HEK293T (cell line): Measurements from ENCODE around the gene TCP11L2.

ENCODE experiments used
- CTCF ChIA-PET: fragments of 350-600 bp; formaldehyde crosslinking; extraction: SDS; loops from one replicate; lab custom pipeline; 2021; ENCODE audit warnings: antibody characterized with exemption, inconsistent platforms; lab: Yijun Ruan, JAX
- POLR2A ChIA-PET: fragments of 350-600 bp; formaldehyde crosslinking; extraction: SDS; loops from one replicate; lab custom pipeline; 2020; ENCODE audit warnings: antibody characterized with exemption, inconsistent platforms; lab: Yijun Ruan, JAX
- DNase-seq: peaks from one replicate; pipeline ENCODE4 v3.0.0; 2012; ENCODE audit warnings: mixed read lengths; ENCODE audit errors: extremely low spot score
- ARNT ChIP-seq: fragments of 450-650 bp; IDR thresholded peaks from 2 replicates; pipeline ENCODE4 v1.6.1; 2017; ENCODE audit warnings: mild to moderate bottlenecking
- BHLHE40 ChIP-seq: fragments of 450-650 bp; IDR thresholded peaks from 2 replicates; pipeline ENCODE4 v1.6.1; 2016; ENCODE audit warnings: mild to moderate bottlenecking, moderate library complexity, borderline replicate concordance
- CTBP1 ChIP-seq: fragments of 450-650 bp; IDR thresholded peaks from 2 replicates; pipeline ENCODE4 v1.6.1; 2016; ENCODE audit warnings: borderline replicate concordance
- ELF4 ChIP-seq: fragments of 450-650 bp; IDR thresholded peaks from 2 replicates; pipeline ENCODE4 v1.6.1; 2017; ENCODE audit warnings: antibody characterized with exemption
- FOXA1 ChIP-seq: fragments of 450-650 bp; IDR thresholded peaks from 2 replicates; pipeline ENCODE4 v1.6.1; 2016; ENCODE audit warnings: mild to moderate bottlenecking
- FOXK2 ChIP-seq: fragments of 450-650 bp; IDR thresholded peaks from 2 replicates; pipeline ENCODE4 v1.6.1; 2016; ENCODE audit warnings: mild to moderate bottlenecking
- FOXM1 ChIP-seq: fragments of 450-650 bp; IDR thresholded peaks from 2 replicates; pipeline ENCODE4 v1.6.1; 2017; ENCODE audit warnings: mild to moderate bottlenecking, borderline replicate concordance
- HDGF ChIP-seq: fragments of 450-650 bp; IDR thresholded peaks from 2 replicates; pipeline ENCODE4 v1.6.1; 2017; ENCODE audit warnings: antibody characterized with exemption, borderline replicate concordance
- L3MBTL2 ChIP-seq: fragments of 450-650 bp; conservative IDR thresholded peaks from 2 replicates; pipeline ENCODE4 v1.6.1; 2016; ENCODE audit warnings: mild to moderate bottlenecking
- LEF1 ChIP-seq: fragments of 450-650 bp; IDR thresholded peaks from 2 replicates; pipeline ENCODE4 v1.6.1; 2017; ENCODE audit warnings: mild to moderate bottlenecking, borderline replicate concordance
- NFRKB ChIP-seq: fragments of 450-650 bp; IDR thresholded peaks from 2 replicates; pipeline ENCODE4 v1.6.1; 2016; ENCODE audit warnings: mild to moderate bottlenecking, moderate library complexity
- SP1 ChIP-seq: fragments of 450-650 bp; IDR thresholded peaks from 2 replicates; pipeline ENCODE4 v1.6.1; 2017
- SUZ12 ChIP-seq: fragments of 450-650 bp; IDR thresholded peaks from 2 replicates; pipeline ENCODE4 v1.6.1; 2016; ENCODE audit warnings: mild to moderate bottlenecking
- TARDBP ChIP-seq: fragments of 450-650 bp; IDR thresholded peaks from 2 replicates; pipeline ENCODE4 v1.6.1; 2016
- ZNF384 ChIP-seq: fragments of 450-650 bp; IDR thresholded peaks from 2 replicates; pipeline ENCODE4 v1.6.1; 2016
- TF ChIP-seq, protein P1 (sequence below): fragments of 450-650 bp; IDR thresholded peaks from 2 replicates; pipeline ENCODE4 v1.6.1; 2016

Gene TCP11L2

DNA sequence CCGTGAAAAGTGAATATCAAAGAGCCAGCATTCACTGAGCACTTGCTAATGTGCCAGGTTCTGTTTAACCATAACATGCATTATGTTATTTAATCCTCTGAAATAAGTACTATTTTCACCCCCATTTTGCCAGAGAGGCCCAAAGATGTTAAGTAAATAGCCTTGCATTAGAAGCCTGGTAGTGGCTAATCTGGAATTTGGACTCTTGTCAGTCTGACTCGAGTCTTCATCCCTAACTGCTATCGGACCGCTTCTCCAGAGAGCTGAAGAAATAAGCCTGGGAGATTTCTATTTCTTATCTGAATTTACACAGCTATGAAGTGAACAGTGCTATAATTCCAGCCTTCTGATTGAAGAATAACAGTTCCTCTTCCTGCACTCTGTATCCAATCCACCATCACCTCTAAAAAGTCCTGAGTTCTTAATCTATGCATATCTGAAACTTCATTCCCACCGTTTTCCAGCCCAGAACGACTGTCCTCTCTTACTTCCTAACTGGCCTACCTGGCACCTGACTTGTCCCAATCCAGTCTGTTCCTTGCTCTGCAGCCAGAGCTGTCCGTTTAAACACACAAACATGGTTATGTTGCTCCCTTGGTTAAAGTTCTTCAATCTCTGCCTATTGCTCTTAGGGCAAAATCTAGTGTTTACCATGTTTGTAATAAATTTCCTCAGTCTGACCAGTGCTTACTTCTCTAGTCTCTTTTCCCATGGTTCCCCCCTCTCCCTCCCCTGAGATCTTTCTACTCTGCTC lies 57.3 kb downstream of the TCP11L2 start:
- DNase-seq, result no peak
- POLR2A ChIA-PET, result no interaction called here
- TF ChIP-seq SP1, result no peak
- no peak for TF ChIP-seq ELF4
- TF ChIP-seq BHLHE40, result no peak
- TF ChIP-seq, protein P1, sequence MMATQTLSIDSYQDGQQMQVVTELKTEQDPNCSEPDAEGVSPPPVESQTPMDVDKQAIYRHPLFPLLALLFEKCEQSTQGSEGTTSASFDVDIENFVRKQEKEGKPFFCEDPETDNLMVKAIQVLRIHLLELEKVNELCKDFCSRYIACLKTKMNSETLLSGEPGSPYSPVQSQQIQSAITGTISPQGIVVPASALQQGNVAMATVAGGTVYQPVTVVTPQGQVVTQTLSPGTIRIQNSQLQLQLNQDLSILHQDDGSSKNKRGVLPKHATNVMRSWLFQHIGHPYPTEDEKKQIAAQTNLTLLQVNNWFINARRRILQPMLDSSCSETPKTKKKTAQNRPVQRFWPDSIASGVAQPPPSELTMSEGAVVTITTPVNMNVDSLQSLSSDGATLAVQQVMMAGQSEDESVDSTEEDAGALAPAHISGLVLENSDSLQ, result no peak
- no peak for TF ChIP-seq FOXM1
- no peak for TF ChIP-seq HDGF
- no peak for TF ChIP-seq CTBP1
- no peak for TF ChIP-seq SUZ12
- no peak for TF ChIP-seq ZNF384
- no peak for TF ChIP-seq L3MBTL2
- no peak for TF ChIP-seq LEF1
- TF ChIP-seq NFRKB, result no peak
- no peak for TF ChIP-seq TARDBP
- TF ChIP-seq FOXK2, result no peak
- no peak for TF ChIP-seq FOXA1
- TF ChIP-seq ARNT, result no peak
- CTCF ChIA-PET, result no interaction called here

DNA sequence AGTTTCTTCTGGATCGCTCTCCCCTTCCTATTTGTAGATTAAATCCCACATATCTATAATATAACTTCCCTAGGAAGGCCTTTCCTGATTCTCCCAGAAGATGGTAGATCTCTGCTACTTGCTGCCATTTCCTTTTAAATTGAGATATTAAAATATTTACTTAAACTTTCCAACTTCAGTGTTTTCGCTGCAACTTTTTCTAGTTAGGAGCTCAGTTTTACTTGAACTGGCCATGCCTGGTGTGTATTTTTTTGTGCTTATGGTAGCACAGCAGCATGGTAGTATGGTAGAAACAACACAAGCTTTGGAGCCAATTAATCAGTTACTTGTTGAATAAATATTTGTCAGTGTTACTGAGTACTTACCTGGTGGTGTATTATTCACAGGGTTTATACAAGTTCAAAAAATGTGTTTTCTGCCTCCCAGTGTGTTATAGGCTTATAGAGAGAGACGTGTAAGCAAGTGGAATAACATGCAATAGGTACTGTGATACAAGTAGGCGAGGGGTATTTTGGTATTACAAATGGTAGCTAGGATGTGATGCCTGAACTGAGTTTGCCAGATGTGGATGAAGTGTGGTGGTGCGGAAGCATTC lies 58.0 kb downstream of the TCP11L2 start:
- ChIA-PET CTCF (no interaction called here), POLR2A (no interaction called here)
- no peak for DNase-seq
- TF ChIP-seq FOXM1 (no peak), HDGF (no peak), SP1 (no peak), TARDBP (no peak), FOXK2 (no peak), CTBP1 (no peak), ARNT (no peak), ELF4 (no peak), BHLHE40 (no peak), FOXA1 (no peak), ZNF384 (no peak), NFRKB (no peak), LEF1 (no peak), L3MBTL2 (no peak), SUZ12 (no peak)
- TF ChIP-seq, protein P1, result no peak

DNA sequence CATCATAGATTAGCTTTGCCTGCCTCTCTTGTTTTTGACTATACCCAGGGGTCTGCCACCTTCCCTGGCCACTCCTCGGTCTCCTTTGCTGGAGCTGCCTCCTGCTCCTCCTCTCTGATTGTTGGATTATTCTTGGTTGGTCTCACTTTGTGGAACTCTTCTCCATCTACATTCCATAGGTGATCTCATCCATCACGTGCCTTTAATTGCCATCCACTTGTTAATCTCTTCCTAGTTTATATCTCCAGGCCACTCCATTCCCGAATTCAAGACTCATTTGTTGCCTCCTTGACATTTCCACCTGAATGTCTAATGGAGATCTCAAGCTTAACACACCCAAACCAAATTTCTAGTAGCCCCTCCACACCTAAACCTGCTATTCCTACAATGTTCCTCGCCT lies 60.4 kb downstream of the TCP11L2 start:
- no peak for TF ChIP-seq TARDBP
- TF ChIP-seq CTBP1, result no peak
- TF ChIP-seq FOXK2, result no peak
- TF ChIP-seq HDGF, result no peak
- TF ChIP-seq ZNF384, result no peak
- ChIA-PET CTCF (no interaction called here), POLR2A (no interaction called here)
- DNase-seq, result no peak

DNA sequence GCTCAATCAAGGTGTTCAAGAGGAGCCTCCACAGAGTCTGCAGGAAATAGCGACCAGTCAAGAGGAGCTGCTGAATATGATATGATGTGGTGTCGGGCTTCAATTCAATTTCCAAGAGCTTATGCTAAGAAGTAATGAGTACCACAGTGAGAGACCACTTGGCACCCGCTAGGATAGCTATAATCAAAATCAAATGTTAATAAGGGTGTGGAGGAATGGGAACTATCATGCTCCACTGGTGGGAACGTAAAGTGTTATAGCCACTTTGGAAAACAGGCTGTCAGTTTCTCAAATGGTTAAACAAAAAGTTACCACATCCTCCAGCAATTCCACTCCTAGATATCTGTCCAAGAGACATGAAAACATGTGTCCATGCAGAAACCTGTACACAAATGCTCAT lies 61.7 kb downstream of the TCP11L2 start:
- ChIA-PET CTCF (no interaction called here), POLR2A (no interaction called here)
- TF ChIP-seq L3MBTL2, result no peak

DNA sequence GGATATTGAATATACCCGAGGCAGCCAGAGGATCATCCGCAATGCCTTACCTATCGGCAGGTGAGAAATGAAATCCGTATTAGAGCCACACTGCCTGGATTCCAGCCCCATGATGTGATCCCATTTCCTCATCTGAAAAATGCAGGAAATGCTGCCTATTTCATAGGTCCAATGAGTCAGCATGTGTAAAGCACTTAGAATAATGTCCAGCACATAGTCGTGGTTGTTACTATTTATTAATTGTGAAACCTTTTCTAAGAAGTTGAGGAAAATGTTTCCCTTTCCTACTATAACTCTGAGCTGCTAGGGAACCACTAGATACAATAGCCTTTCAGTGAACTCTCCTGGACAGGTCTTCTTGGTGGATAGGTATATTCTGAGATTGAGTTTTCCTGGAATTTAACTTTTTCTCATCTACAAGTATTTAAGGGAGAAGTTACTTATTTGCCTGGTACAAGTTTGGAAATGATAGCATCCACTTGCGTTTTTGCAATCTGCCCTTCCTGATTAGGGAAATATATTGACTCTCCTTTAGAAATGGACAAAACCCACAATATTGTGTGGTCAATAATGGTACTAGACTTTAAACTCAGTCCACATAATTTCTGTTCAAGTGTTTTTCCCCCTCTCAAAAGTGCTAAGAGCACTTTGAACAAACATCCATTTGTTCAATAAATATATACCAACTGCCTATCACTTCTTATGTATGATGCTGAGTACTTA lies 67.3 kb downstream of the TCP11L2 start:
- DNase-seq, result no peak
- no peak for TF ChIP-seq FOXM1
- no peak for TF ChIP-seq SUZ12
- no peak for TF ChIP-seq CTBP1
- TF ChIP-seq, protein P1, result no peak
- TF ChIP-seq TARDBP, result no peak
- TF ChIP-seq HDGF, result no peak
- no peak for TF ChIP-seq BHLHE40
- TF ChIP-seq SP1, result no peak
- no peak for TF ChIP-seq FOXA1
- no peak for TF ChIP-seq ZNF384
- no peak for TF ChIP-seq LEF1
- TF ChIP-seq L3MBTL2, result no peak
- no peak for TF ChIP-seq ARNT
- TF ChIP-seq FOXK2, result no peak
- no peak for TF ChIP-seq NFRKB
- no peak for TF ChIP-seq ELF4
- POLR2A ChIA-PET, result no interaction called here
- CTCF ChIA-PET, result no interaction called here

More for the DNA sequence above, 61.7 kb downstream of the TCP11L2 start:
- DNase-seq, result no peak

DNA sequence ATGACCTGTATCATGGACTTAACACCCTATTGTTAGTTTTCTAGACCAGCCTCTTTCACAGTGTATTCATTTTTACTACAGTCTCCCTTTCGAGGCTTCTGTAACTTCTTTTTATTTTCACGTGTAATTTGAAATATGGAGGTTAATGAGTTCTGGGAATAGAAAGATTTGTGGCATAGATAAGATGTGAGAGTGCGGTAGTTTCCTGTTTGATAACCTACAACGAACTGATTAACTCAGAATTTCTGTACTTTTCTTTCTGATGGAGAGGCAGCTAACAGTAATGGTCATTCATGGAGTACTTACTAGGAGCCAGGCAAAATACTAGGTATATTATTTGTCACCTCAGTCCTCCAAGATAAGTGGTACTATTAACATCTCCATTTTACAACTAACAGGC lies 76.3 kb downstream of the TCP11L2 start:
- TF ChIP-seq FOXA1 (no peak), LEF1 (no peak), TARDBP (no peak), BHLHE40 (no peak), FOXK2 (no peak), SP1 (no peak)
- TF ChIP-seq, protein P1, result no peak
- DNase-seq, result no peak
- POLR2A ChIA-PET, result interaction anchor here (1.3 kb wide), 1 partner anchor 577 kb away, joined by 3 read pairs; the partner anchor contains the start of gene TMEM263
- CTCF ChIA-PET, result no interaction called here
